GM12891 (cell line): ENCODE measurements around the gene CETN1.

Experiments
- POLR2A ChIP-seq: IDR thresholded peaks from 2 replicates; pipeline ENCODE4 v1.6.1; 2011; ENCODE audit warnings: low read depth, low read length, control low read depth
- POLR2AphosphoS5 ChIP-seq: IDR thresholded peaks from 2 replicates; pipeline ENCODE4 v1.6.1; 2011; ENCODE audit warnings: low read depth, low read length, control low read depth
- SPI1 ChIP-seq: IDR thresholded peaks from 2 replicates; pipeline ENCODE4 v1.6.1; 2011; ENCODE audit warnings: low read depth, low read length, control low read depth

GRCh38 chr18:595068-595467, 14.9 kb downstream of the CETN1 start:
- TF ChIP-seq POLR2A (no peak), POLR2AphosphoS5 (no peak), SPI1 (no peak)
